Gastrocnemius medialis (tissue), 4 donors: ENCODE data around the gene NDUFB2.

Experiments
- POLR2A ChIP-seq, 2 donors: fragments of 450-650 bp; IDR thresholded peaks; one replicate each; pipeline ENCODE4 v1.6.1; 2017; ENCODE audit warnings: antibody characterized with exemption in 2 of 2, mild to moderate bottlenecking in 2 of 2, moderate library complexity in 2 of 2
- TF ChIP-seq, protein P1 (sequence below), 5 experiments: fragments of 450-650 bp in 3 of 5; fragments of 200-600 bp in 2 of 5; sonication (generic) in 2 of 5; IDR thresholded peaks in 4 of 5; conservative IDR thresholded peaks in 1 of 5; 1 replicate in 4 of 5; 2 replicates in 1 of 5; pipeline ENCODE4 v1.5.1; 2016 to 2019; ENCODE audit warnings: antibody characterized with exemption in 5 of 5, mild to moderate bottlenecking in 3 of 5, moderate library complexity in 3 of 5

DNA sequence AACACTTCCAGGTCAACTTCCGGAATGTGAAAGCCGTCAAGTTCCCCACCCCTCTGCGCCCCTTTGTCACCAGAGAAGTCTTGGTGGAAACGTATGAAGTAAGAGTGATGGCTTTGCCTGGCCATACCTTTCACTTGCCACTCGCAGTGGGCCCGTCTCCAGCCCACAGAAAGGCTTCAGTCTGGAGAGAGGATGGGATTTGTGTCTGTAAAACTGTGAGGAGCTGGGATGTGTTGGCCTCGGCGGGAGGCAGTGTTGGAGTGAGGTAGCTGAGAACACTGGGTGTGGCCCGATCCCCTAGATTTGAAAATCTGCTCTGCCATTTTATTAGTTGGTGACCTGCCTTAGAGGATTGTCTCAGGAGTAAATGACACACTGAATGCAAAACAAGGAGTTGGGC lies 17.3 kb upstream of the NDUFB2 start:
- TF ChIP-seq, protein P1, sequence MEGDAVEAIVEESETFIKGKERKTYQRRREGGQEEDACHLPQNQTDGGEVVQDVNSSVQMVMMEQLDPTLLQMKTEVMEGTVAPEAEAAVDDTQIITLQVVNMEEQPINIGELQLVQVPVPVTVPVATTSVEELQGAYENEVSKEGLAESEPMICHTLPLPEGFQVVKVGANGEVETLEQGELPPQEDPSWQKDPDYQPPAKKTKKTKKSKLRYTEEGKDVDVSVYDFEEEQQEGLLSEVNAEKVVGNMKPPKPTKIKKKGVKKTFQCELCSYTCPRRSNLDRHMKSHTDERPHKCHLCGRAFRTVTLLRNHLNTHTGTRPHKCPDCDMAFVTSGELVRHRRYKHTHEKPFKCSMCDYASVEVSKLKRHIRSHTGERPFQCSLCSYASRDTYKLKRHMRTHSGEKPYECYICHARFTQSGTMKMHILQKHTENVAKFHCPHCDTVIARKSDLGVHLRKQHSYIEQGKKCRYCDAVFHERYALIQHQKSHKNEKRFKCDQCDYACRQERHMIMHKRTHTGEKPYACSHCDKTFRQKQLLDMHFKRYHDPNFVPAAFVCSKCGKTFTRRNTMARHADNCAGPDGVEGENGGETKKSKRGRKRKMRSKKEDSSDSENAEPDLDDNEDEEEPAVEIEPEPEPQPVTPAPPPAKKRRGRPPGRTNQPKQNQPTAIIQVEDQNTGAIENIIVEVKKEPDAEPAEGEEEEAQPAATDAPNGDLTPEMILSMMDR (IDR thresholded peaks at IDR 0.05 in 4 of 5, conservative IDR thresholded peaks at IDR 0.05 in 1 of 5), result no peak
- no peak for TF ChIP-seq POLR2A (IDR thresholded peaks at IDR 0.05)
